Adrenal gland (tissue), 12 donors: Measurements from ENCODE around the gene PIP5KL1. TPM values are rescaled to one million over a fixed set of nuclear protein-coding genes. Genes with fewer than 3 reads are reported as not detected.

Experiments used
- DNase-seq, 7 donors: peaks; one replicate each; pipeline ENCODE4 v3.0.0-alpha.2; 2019 to 2020
- H3K27ac ChIP-seq, 5 donors: fragments of 200-600 bp; sonication (generic) in 4 of 5; 1 replicate in 3 of 5; 2 replicates in 2 of 5; pipeline versions ENCODE4 v1.5.1 to v1.8.0; 2016 to 2020; ENCODE audit warnings: mild to moderate bottlenecking in 1 of 5
- H3K27me3 ChIP-seq: fragments of 200-600 bp; 2 replicates; pipeline ENCODE4 v1.8.0; 2021
- H3K36me3 ChIP-seq, 2 donors: fragments of 200-600 bp; replicated peaks in 1 of 2; 1 replicate in 1 of 2; 2 replicates in 1 of 2; pipeline versions ENCODE4 v1.5.1 to v1.8.0; 2018 to 2022
- H3K4me1 ChIP-seq, 2 donors: fragments of 200-600 bp; replicated peaks in 1 of 2; 1 replicate in 1 of 2; 2 replicates in 1 of 2; pipeline versions ENCODE4 v1.5.1 to v1.8.0; 2018 to 2021
- H3K4me3 ChIP-seq, 4 donors: fragments of 200-600 bp; sonication (generic) in 3 of 4; one replicate each; pipeline ENCODE4 v1.5.1; 2016 to 2018
- H3K9me3 ChIP-seq, 3 donors: fragments of 200-600 bp; sonication (generic) in 1 of 3; replicated peaks in 1 of 3; 1 replicate in 2 of 3; 2 replicates in 1 of 3; pipeline versions ENCODE4 v1.5.1 to v1.8.0; 2016 to 2021
- POLR2A ChIP-seq, 2 donors: fragments of 450-650 bp; IDR thresholded peaks; one replicate each; pipeline ENCODE4 v1.6.1; 2017; ENCODE audit warnings: antibody characterized with exemption in 2 of 2, mild to moderate bottlenecking in 2 of 2, moderate library complexity in 1 of 2
- WGBS, 4 donors: extraction: QIAGEN DNeasy Blood & Tissue Kit in 2 of 4; methylation state at CpG; one replicate each; pipeline versions ENCODE4 v1.1.5 to v1.1.7; 2013 to 2017; 5-methylcytosine and 5-hydroxymethylcytosine counted together
- intact Hi-C, 2 donors: fragments of 100-400 bp; cut with DNase I; formaldehyde crosslinking; loops; one replicate each; pipeline versions ENCODE4 v1.14.1 to v1.15.0; 2022 to 2023
- polyA plus RNA-seq, 3 donors: library from polyadenylated mRNA; stranded (reverse); fragments of 200-250 nt in 2 of 3; fragments of 350-450 nt in 1 of 3; fragmentation: Illumina TruSeq in 1 of 3; extraction: RNeasy Lipid Tissue Mini Kit (QIAGEN cat#74804) in 1 of 3; gene quantifications; one replicate each; pipeline ENCODE4 v1.2.3, GENCODE V29; 2013 to 2014
- total RNA-seq, 9 donors: library from RNA; depleted of rRNA in 4 of 9; stranded (reverse); fragments of >200 nt in 4 of 9; fragments of 120-200 nt in 1 of 9; fragmentation: NEBNext Ultra II Directional in 1 of 9; extraction: Animal tissue kit (Norgen Biotek cat#: 25700) in 1 of 9; gene quantifications; one replicate each; pipeline versions ENCODE4 v1.1.0 to v1.2.4, GENCODE V29; 2013 to 2023
- TF ChIP-seq, protein P1 (sequence below), 6 experiments: fragments of 450-650 bp in 4 of 6; fragments of 200-600 bp in 2 of 6; sonication (generic) in 1 of 6; IDR thresholded peaks; 1 replicate in 5 of 6; 2 replicates in 1 of 6; pipeline versions ENCODE4 v1.5.1 to v1.8.0; 2016 to 2021; ENCODE audit warnings: antibody characterized with exemption in 6 of 6, mild to moderate bottlenecking in 2 of 6, moderate library complexity in 1 of 6
- donor health status: healthy with polysubstance abuse.
- donor health status: Bipolar disorder and iron deficiency.
- donor health status: DM: yes; HTN: yes; CAD: no.
- donor health status: DM: no; HTN: no; CAD: no.
- donor health status: DM: no; HTN: no; CAD: no.
- donor health status: DM: yes; HTN: yes; CAD: no.

PIP5KL1 gene
- total and polyA plus RNA-seq, 12 donors = 0.19 to 2.3 (median 0.83) TPM; not detected in 3

DNA sequence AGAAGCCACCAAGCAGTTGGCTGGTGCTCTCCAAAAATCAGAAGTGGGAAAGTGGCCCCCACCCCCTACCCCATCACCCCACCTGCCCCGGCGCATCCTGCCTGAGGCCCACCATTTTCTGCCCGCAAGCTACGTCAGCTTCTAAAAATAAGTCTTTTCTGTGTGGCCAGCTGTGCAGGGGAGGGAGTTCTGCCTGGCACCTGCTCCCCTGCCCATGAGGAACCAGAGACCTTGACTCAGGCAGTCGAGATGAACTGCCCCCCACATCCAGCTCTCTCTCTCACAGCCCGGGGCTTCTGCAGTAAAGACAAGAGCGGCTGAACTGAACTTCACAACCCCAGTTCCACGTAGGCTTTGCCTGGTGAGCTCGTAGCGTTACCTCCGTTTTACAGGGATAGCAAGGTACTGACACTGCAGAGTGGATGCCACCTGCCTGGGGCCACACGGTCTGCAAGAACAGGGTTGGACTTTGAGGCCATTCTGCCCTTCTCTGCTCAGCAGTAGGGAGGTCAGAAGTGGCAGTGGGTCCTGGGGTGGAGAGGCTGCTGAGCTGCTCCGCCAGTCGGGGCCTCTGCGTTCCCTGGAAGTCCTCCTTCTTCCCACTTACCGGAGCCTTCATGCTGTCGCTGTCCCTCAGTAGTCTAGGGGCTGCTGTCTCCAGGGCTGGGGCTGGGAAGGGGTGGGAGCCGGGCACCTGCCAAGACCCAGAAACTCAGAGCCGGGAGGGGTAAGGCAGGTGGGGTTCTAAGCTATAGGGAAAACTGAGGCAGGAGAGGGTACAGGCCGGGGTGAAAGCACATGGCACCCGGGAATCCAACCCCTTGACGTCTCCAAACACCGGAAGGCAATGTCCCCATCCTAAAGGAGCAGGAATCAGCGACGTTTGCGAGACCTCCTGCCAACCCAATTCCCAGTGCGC lies 14.5 kb downstream of the PIP5KL1 start:
- TF ChIP-seq, protein P1, sequence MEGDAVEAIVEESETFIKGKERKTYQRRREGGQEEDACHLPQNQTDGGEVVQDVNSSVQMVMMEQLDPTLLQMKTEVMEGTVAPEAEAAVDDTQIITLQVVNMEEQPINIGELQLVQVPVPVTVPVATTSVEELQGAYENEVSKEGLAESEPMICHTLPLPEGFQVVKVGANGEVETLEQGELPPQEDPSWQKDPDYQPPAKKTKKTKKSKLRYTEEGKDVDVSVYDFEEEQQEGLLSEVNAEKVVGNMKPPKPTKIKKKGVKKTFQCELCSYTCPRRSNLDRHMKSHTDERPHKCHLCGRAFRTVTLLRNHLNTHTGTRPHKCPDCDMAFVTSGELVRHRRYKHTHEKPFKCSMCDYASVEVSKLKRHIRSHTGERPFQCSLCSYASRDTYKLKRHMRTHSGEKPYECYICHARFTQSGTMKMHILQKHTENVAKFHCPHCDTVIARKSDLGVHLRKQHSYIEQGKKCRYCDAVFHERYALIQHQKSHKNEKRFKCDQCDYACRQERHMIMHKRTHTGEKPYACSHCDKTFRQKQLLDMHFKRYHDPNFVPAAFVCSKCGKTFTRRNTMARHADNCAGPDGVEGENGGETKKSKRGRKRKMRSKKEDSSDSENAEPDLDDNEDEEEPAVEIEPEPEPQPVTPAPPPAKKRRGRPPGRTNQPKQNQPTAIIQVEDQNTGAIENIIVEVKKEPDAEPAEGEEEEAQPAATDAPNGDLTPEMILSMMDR (IDR thresholded peaks at IDR 0.05) = no peak
- no peak for TF ChIP-seq POLR2A (IDR thresholded peaks at IDR 0.05)
- H3K4me3 ChIP-seq = peak overlapping the region in 2 of 4 donors; percentile 42 to 61
- peak overlapping the region in 2 of 5 donors; percentile 52 to 66 for H3K27ac ChIP-seq
- H3K36me3 ChIP-seq = peaks cover 0 to 22% of the 10 kb centered on the region in 2 donors
- peaks cover 24 to 51% of the 10 kb centered on the region in 2 donors for H3K4me1 ChIP-seq
- no peaks in the 10 kb centered on the region for H3K27me3 ChIP-seq
- 39 to 48% (median 44%) methylated on average over 17 to 27 of the region's 27 CpGs for WGBS, 4 donors
- H3K9me3 ChIP-seq = no peaks in the 10 kb centered on the region
- no peak for DNase-seq
- intact Hi-C loops = no loop called here

DNA sequence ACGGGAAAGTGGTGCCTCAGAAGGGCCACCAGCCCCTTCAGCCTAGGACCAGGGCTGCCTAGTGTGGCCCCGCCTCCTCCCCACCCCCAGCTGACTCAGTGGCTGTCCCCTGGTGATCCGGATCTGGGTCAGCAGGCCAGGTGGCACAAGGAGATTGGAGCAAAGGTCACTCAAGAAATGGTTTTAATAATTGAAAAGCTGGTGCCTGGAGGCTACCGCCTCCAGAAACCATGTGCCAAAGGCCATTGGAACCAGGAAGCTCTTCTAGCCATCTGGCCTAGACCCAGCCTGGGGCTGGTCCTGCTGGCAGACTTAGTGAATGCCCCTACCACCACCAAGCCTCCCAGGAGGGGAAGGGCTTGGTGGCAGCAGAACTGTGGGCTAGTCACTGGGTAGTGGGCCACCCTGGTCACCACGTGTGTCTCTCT lies 15.2 kb downstream of the PIP5KL1 start:
- Histone ChIP-seq H3K4me1 (peaks cover 24 to 51% of the 10 kb centered on the region in 2 donors), H3K27me3 (no peaks in the 10 kb centered on the region), H3K36me3 (peaks cover 0 to 26% of the 10 kb centered on the region in 2 donors), H3K9me3 (no peaks in the 10 kb centered on the region), H3K27ac (peak overlapping the region in 1 of 5 donors; percentile 52), H3K4me3 (no peak overlapping the region)
- WGBS, 4 donors = 59 to 68% (median 64%) methylated on average over 3 to 5 of the region's 5 CpGs; no CpG with 5 or more reads in 1 of the 4 donors
- TF ChIP-seq, protein P1 (IDR thresholded peaks at IDR 0.05) = no peak
- TF ChIP-seq POLR2A (IDR thresholded peaks at IDR 0.05) = no peak
- peak in 1 of 7 donors; percentile 48 for DNase-seq
- intact Hi-C loops = no loop called here

DNA sequence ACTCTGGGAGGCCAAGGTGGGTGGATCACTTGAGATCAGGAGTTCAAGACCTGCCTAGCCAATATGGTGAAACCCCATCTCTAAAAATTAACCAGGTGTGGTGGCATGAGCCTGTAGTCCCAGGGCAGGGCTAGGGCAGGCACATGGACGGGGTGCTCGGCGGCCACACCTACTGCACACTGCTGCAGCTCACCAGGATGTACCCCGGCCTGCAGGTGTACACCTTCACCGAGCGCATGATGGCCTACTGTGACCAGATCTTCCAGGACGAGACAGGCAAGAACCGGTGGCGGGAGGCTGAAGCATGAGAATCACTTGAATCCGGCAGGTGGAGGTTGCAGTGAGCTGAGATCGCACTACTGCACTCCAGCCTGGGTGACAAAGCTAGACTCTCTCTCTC lies 16.9 kb downstream of the PIP5KL1 start:
- no peak for DNase-seq
- no peak for TF ChIP-seq POLR2A (IDR thresholded peaks at IDR 0.05)
- TF ChIP-seq, protein P1 (IDR thresholded peaks at IDR 0.05) = no peak
- Histone ChIP-seq H3K27me3 (no peaks in the 10 kb centered on the region), H3K36me3 (peaks cover 0 to 36% of the 10 kb centered on the region in 2 donors), H3K9me3 (no peaks in the 10 kb centered on the region), H3K4me1 (peaks cover 15 to 35% of the 10 kb centered on the region in 2 donors), H3K27ac (no peak overlapping the region), H3K4me3 (no peak overlapping the region)
- intact Hi-C loops = no loop called here
- 93 to 98% (median 98%) methylated on average over 9 to 11 of the region's 11 CpGs for WGBS, 4 donors

GRCh38 chr9:127912882-127913281 lies 17.7 kb downstream of the PIP5KL1 start:
- peak in 1 of 7 donors; percentile 53 for DNase-seq
- H3K9me3 ChIP-seq = no peaks in the 10 kb centered on the region
- H3K4me1 ChIP-seq = peaks cover 11 to 27% of the 10 kb centered on the region in 2 donors
- peaks cover 0 to 44% of the 10 kb centered on the region in 2 donors for H3K36me3 ChIP-seq
- intact Hi-C loops = no loop called here
- no peak overlapping the region for H3K4me3 ChIP-seq
- TF ChIP-seq, protein P1 (IDR thresholded peaks at IDR 0.05) = no peak
- no peak for TF ChIP-seq POLR2A (IDR thresholded peaks at IDR 0.05)
- WGBS, 4 donors = 90 to 93% (median 91%) methylated on average over 5 of the region's 5 CpGs
- no peak overlapping the region for H3K27ac ChIP-seq
- no peaks in the 10 kb centered on the region for H3K27me3 ChIP-seq
